BJ (cell line): ENCODE data around the gene AGTRAP. TPM values are rescaled to one million over a fixed set of nuclear protein-coding genes. Genes with fewer than 3 reads are reported as not detected.

ENCODE experiments used
- CTCF ChIA-PET: fragments of 350-600 bp; formaldehyde crosslinking; extraction: SDS; loops from one replicate; lab custom pipeline; 2021; ENCODE audit warnings: antibody characterized with exemption, inconsistent platforms; lab: Yijun Ruan, JAX
- POLR2A ChIA-PET: fragments of 300-600 bp; sonication (Branson Sonifier 250); formaldehyde crosslinking; extraction: SDS; loops from one replicate; lab custom pipeline; 2021; ENCODE audit warnings: antibody characterized with exemption; lab: Charles Lee
- DNase-seq: peaks from one replicate; pipeline ENCODE4 v3.0.0-alpha.2; 2011; ENCODE audit warnings: low read depth
- H3K27me3 ChIP-seq: 2 replicates; pipeline ENCODE4 v1.6.0; 2011; ENCODE audit warnings: low read length; ENCODE audit not compliant: control insufficient read depth, insufficient read depth
- H3K36me3 ChIP-seq: 2 replicates; pipeline ENCODE4 v1.5.1; 2011; ENCODE audit warnings: low read length; ENCODE audit not compliant: control insufficient read depth, insufficient read depth
- H3K4me3 ChIP-seq: 2 replicates; pipeline ENCODE4 v1.5.1; 2011; ENCODE audit warnings: low read depth, mild to moderate bottlenecking, control low read depth, low read length
- polyA plus RNA-seq: library from polyadenylated mRNA; depleted of rRNA; stranded (reverse); fragments of >200 nt; gene quantifications from 2 replicates; pipeline ENCODE4 v1.2.3, GENCODE V29; 2011
- TF ChIP-seq, protein P1 (sequence below): IDR thresholded peaks from 2 replicates; pipeline ENCODE4 v1.5.1; 2011; ENCODE audit warnings: low read depth, mild to moderate bottlenecking, control low read depth, inconsistent platforms, low read length, moderate library complexity; ENCODE audit not compliant: insufficient read depth

AGTRAP gene
- polyA plus RNA-seq, 1 experiment: 64.5 TPM

DNA sequence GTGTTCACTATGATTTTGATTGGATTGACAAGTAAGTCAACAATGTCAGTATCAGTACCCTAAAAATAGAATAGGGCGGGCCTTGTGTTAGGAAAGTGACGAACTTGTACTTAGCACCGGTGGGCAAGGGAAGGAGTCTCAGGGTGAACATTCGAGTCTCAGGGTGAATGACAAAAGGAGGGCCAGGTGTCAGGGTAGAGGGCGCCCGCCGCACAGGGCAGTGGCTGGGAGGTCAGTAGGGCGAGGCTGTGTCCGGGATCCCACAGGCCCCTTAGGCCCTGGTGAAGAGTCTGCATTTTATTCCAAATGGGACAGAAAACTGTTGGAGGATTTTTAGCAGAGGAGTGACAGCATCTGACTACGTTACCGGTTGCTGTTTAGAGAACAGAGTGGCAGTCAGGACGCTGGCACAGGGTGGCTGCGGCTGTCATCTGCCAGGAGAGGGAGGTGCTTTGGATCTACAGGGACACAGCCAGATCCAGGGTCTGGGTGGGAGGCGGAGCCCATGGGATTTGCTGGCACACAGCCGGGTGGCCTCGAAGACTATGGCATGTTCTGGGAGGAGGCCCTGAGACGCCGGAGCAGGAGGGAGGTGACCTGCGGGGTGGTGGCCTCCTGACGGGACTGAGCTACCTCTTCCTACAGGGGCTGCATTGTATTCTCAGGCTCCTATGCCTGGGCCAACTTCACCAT is 11.0 kb downstream of the AGTRAP start:
- TF ChIP-seq, protein P1, sequence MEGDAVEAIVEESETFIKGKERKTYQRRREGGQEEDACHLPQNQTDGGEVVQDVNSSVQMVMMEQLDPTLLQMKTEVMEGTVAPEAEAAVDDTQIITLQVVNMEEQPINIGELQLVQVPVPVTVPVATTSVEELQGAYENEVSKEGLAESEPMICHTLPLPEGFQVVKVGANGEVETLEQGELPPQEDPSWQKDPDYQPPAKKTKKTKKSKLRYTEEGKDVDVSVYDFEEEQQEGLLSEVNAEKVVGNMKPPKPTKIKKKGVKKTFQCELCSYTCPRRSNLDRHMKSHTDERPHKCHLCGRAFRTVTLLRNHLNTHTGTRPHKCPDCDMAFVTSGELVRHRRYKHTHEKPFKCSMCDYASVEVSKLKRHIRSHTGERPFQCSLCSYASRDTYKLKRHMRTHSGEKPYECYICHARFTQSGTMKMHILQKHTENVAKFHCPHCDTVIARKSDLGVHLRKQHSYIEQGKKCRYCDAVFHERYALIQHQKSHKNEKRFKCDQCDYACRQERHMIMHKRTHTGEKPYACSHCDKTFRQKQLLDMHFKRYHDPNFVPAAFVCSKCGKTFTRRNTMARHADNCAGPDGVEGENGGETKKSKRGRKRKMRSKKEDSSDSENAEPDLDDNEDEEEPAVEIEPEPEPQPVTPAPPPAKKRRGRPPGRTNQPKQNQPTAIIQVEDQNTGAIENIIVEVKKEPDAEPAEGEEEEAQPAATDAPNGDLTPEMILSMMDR: no peak
- POLR2A ChIA-PET: no interaction called here
- no peak for DNase-seq
- CTCF ChIA-PET: no interaction called here
- Histone ChIP-seq H3K36me3 (peaks cover 22% of the 10 kb centered on the region), H3K27me3 (no peaks in the 10 kb centered on the region), H3K4me3 (no peak overlapping the region)

DNA sequence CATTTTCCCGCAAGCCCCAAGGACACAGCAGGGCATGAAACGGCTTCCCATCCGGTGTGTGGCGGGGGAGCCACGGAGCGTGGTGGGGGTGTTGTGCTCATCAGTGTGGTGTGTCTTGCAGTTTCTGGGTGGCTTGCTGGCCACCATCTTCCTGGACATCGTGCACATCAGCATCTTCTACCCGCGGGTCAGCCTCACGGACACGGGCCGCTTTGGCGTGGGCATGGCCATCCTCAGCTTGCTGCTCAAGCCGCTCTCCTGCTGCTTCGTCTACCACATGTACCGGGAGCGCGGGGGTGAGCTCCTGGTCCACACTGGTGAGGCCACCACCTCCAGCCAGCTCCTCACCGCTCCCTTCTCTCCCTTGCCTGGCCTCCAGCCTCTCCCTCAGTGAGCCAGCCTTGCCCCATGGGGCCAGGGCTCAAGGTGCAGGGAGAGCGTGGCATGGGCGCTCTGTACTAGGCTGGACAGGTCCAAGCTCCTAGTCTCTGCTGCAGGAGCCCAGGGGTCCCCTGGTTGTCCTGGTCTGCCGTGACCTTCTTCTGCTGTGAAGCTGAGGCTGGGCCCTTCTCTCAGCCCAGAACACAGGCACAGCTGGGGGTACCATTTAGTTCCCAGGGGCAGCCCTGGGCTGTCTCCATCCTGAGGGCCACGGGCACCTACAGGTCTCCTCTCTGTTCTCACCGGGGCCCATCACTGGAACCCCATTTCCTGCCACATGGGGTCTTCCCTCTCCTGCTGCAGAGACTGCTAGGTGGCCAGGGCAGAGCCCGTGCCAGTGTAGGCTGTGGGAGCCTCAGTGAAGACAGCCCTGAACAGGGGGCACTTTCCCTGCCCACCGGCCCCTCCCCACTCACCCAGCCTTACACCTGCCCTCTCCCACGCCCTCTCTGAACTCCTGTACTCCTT is 12.6 kb downstream of the AGTRAP start:
- Histone ChIP-seq H3K27me3 (no peaks in the 10 kb centered on the region), H3K36me3 (peaks cover 22% of the 10 kb centered on the region), H3K4me3 (no peak overlapping the region)
- TF ChIP-seq, protein P1: no peak
- DNase-seq: no peak
- POLR2A ChIA-PET: no interaction called here
- CTCF ChIA-PET: interaction anchor here (0.8 to 2.5 kb wide), 5 partner anchors 9 to 98 kb away, joined by 3 to 10 read pairs (median 4); partner anchors contain the start of genes AGTRAP and FBXO6

DNA sequence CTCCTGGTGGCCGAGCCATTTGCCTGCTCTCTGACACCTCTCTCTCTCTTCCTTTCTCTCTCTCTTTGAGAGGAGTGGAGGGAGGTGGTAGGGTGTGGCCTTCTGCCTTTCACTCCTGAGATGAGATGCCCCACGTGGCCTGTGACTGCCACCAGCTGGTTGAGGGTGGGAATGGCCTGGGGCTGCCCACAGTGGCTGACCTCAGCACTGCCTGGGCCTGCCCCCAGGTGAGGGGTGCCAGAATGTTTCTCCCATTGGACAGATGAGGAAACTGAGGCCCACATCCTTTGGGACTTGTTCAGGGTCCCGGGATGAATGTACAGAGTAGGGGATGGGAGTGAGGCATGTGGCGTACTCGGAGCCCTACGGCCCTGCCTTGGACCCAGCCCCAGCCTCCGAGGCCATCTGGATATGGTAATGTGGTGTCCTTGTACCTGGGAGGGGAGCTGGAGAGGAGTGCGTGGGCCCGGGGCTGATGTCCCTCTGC is 13.3 kb downstream of the AGTRAP start:
- CTCF ChIA-PET: interaction anchor here (0.6 to 2.5 kb wide), 8 partner anchors 9 to 646 kb away, joined by 3 to 10 read pairs (median 4); partner anchors contain the start of genes AGTRAP and FBXO6
- TF ChIP-seq, protein P1: peak; percentile 61

DNA sequence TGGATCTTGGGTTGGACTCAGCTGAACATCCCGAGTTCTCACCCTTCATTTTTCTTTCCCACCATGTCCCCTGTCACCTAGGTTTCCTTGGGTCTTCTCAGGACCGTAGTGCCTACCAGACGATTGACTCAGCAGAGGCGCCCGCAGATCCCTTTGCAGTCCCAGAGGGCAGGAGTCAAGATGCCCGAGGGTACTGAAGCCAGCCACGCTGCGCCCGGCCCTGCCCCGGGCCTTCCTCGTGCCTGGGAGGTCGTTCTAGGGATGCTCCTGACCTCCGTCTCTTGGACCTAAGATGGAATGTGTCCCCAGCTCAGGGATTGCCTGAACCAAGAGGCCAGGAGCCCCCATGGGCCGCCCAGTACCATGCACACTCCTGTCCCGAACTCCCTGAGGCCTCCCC is 14.1 kb downstream of the AGTRAP start:
- ChIA-PET POLR2A (no interaction called here), CTCF (interaction anchor here (0.6 to 2.5 kb wide), 4 partner anchors 8 to 85 kb away, joined by 3 to 10 read pairs (median 4); partner anchors contain the start of genes AGTRAP and FBXO6)
- Histone ChIP-seq H3K4me3 (no peak overlapping the region), H3K27me3 (no peaks in the 10 kb centered on the region), H3K36me3 (peaks cover 22% of the 10 kb centered on the region)
- TF ChIP-seq, protein P1: no peak
- DNase-seq: no peak

More for the DNA sequence above, 13.3 kb downstream of the AGTRAP start:
- DNase-seq: no peak
- Histone ChIP-seq H3K36me3 (peaks cover 22% of the 10 kb centered on the region), H3K27me3 (no peaks in the 10 kb centered on the region), H3K4me3 (no peak overlapping the region)
- POLR2A ChIA-PET: no interaction called here

DNA sequence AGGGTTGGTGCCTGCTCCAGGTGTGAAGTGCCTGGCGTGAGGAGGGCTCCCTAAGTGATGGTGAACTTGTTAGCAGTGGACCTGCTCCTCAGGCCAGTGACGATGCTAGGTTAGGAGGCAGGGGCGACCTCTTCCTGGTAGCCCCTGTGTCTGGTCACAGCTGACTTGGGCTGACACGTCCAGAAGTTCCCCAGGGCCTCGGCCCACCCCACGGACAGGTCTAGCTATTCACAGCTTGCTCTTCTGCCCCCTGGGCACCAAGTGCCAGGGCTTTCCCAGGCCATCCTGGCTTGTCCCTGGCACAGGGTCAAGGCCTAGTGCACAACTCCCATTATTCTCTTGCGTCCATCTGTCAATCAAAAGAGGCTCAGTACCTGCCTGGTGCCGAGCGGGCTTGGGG is 15.2 kb downstream of the AGTRAP start:
- H3K4me3 ChIP-seq: no peak overlapping the region
- no peaks in the 10 kb centered on the region for H3K27me3 ChIP-seq
- POLR2A ChIA-PET: no interaction called here
- peaks cover 22% of the 10 kb centered on the region for H3K36me3 ChIP-seq
- TF ChIP-seq, protein P1: no peak
- DNase-seq: no peak
- CTCF ChIA-PET: no interaction called here
